Epithelial cell of esophagus (primary cell): ENCODE results near the gene HOXB5.

Experiments used
- DNase-seq: peaks from one replicate; pipeline ENCODE4 v3.0.0; 2010; ENCODE audit warnings: low read depth
- H3K4me3 ChIP-seq: 2 replicates; pipeline ENCODE4 v1.5.1; 2011; ENCODE audit warnings: mild to moderate bottlenecking, low read length, control low read depth
- TF ChIP-seq, protein P1 (sequence below): IDR thresholded peaks from 2 replicates; pipeline ENCODE4 v1.5.1; 2011; ENCODE audit warnings: low read depth, mild to moderate bottlenecking, low read length, control low read depth, inconsistent platforms; ENCODE audit not compliant: insufficient read depth; ENCODE audit errors: missing control alignments

Gene HOXB5

DNA sequence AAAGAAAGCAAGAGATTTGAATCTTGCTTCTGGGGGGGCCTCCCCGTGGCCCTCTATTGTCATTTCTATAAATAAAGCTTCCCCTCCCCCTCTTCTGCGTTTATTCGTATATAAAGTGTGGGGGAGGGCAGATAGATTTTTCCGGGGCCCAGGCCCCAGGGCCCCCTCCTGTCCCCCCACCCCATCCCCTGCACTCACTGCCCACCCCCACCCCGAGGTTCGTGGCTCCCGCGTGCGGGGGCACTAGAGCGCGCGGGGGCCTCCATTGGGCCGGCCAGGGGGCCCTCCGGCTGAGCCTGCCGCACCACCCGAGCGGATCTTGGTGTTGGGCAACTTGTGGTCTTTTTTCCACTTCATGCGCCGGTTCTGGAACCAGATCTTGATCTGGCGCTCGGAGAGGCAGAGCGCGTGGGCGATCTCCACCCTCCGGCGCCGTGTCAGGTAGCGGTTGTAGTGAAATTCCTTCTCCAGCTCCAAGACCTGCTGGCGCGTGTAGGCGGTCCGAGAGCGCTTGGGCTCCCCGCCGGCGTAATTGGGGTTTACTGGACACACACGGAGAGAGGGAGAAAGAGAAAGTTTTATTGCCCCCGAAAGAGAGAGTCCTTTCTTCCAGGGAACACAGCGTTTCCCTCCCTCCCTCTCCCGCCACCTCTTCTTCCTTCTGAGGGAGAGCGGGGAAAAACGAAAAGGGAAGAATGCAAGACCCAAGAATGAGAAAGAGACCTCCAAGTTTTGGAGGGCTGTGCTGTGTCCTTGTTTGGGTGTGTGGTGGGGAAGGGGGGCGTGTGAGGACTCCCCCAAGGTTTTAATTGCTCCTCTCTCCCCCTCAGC lies 16.9 kb downstream of the HOXB5 start:
- DNase-seq: peak; percentile 40
- TF ChIP-seq, protein P1, sequence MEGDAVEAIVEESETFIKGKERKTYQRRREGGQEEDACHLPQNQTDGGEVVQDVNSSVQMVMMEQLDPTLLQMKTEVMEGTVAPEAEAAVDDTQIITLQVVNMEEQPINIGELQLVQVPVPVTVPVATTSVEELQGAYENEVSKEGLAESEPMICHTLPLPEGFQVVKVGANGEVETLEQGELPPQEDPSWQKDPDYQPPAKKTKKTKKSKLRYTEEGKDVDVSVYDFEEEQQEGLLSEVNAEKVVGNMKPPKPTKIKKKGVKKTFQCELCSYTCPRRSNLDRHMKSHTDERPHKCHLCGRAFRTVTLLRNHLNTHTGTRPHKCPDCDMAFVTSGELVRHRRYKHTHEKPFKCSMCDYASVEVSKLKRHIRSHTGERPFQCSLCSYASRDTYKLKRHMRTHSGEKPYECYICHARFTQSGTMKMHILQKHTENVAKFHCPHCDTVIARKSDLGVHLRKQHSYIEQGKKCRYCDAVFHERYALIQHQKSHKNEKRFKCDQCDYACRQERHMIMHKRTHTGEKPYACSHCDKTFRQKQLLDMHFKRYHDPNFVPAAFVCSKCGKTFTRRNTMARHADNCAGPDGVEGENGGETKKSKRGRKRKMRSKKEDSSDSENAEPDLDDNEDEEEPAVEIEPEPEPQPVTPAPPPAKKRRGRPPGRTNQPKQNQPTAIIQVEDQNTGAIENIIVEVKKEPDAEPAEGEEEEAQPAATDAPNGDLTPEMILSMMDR: no peak
- H3K4me3 ChIP-seq: no peak overlapping the region

DNA sequence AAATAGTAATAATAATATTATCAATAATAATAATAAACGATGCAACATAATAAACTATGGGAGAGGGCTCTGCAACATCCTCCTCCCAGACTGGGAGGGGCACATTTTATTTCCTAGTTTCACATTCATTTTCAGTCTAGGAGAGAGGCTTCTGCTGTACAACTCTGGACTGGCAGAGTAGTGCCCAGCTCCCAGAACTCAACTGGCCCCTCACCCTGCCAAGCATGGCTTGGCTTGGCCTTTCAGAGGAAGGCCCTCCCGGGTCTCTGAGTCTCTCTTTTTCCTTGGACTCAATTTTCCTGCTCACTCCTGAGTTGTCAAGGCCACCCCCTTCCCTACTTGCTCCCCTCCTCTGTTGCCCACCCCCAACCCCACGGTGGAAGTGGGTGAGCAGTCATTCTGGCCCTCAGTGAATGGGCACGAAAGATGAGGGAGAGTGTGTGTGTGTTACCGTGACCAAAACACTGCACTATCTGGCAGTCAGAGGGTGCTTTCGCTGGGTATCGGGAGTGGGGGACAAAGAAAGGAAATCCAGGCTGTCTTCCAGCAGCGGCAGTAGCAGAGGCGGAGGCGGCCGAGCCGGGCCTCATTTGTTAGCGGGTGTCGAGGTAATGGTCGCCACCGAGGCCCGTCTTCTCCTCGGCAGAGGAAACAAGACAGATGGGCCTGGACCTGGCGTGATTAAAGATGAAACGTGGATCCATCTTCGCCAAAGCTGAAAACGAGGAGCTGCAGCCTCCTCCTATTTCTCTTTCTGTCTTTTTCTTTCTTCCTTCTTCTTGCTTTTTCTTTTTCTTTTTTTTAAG lies 17.7 kb downstream of the HOXB5 start:
- DNase-seq: no peak
- TF ChIP-seq, protein P1: no peak
- H3K4me3 ChIP-seq: no peak overlapping the region

DNA sequence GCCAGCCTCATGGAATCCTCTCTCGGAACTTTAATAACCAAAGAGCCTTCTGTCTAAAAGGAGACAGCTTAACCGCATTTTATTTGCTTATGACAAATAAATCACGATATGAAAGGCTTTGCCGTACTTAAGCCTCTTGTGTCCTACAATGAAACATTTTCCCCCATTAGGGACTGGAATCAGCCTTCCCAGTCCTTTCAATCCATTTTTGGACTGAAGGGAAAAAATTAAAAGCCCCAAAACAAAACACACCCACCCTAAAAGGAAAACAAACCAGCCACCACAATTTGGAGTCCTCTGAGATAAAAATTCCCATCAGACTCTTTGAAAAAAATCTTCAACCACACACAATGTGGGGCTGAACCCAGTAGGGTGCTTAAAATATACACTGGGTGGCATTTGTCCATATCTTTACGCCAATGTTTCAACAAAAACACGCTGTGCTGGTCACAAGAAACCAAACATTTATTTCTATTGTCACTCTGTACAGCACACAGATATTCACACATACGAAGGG lies 18.5 kb downstream of the HOXB5 start:
- no peak for DNase-seq
- TF ChIP-seq, protein P1: no peak
- no peak overlapping the region for H3K4me3 ChIP-seq

DNA sequence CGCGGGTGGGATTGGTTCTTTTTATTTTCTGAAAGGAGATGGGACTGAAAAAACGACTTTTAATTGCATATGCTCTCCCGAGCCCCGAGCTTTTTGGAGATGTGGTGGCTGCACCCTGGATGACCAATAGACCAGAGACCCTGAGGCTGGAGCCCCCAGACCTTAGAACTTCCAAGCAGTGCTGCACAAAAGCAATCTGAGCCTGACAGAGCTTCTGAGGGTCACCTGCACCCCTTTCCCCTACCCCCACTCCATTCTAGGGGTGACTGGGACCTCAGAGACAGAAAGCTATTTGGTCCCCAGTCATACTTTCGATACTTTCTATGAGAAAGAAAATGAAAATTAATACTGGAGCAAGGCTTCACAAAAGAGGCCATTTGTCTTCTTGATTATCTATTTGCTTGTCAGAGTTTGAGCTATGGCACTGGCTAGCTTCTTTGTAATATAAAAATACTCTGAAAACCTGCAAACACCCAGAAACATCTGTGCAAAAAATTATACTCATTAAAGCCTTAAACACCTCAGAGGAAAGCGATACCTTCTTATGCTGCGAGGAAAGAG lies 19.0 kb downstream of the HOXB5 start:
- DNase-seq: no peak
- no peak overlapping the region for H3K4me3 ChIP-seq
- TF ChIP-seq, protein P1: no peak

DNA sequence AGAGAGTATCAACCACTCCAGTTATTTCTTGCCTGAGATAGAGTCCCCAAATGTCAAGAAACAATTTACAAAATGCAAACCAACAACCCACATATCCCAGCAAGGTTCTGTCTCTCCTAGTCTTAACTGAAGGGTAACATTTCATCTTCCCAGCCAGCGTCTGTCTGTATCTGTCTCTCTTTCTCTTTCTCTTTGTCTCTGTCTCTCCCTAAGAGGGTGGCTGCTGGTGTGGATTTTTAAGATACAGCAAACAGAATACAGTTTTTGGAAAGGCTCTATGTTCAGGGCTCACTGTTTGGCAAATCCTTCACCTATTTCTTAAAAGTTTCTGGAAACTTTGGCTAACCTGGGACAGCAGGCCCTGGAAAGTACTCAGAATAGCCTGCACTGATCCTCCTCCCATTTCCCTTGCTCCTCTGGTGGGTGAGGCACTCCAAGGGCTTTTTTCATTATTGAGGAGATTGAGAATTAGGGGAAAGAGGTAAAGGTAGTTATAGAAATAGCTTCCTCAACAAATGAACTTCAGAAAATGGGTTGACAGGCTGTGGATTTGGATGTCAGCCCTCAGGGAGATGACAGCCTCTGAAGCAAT lies 21.7 kb downstream of the HOXB5 start:
- H3K4me3 ChIP-seq: no peak overlapping the region
- DNase-seq: no peak
- TF ChIP-seq, protein P1: no peak

DNA sequence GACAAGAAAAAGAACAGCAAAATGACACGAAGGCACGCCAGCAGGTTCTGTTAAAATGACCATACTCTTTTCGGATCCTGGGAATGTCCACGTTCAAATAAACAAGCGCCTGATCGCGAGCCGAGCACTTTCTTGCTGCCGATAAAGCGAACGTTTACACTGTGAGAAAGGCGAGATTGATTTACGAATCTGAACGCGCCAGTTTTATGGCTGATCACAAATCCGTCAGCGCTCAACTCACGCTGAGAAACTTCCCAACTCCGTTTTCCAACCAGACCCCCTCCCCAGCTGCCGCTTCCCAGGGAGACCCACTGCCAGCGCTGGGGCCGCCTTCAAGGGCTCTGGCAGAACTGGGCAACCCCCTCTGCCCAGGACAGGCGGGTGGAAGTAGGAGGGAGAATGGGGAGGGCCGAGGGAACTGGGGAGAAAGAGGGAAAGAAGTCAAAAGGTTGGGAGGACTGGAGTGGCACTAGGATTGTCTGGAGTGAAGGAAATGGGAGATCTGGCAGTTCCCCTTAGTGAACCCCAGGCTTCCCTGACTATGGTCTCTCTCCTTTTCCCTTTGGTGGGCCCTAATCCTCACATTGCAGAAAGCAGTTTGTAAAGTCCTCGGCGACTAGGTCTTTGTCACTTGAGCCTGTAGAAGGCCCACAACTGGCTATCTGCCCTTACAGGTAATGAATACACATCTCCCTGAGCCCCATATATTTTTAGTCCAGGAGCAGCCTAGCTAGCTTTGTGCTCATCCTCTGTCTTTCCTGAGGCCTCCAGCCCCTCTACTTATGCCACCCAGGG lies 22.4 kb downstream of the HOXB5 start:
- DNase-seq: no peak
- no peak overlapping the region for H3K4me3 ChIP-seq

More for the DNA sequence above, 22.4 kb downstream of the HOXB5 start:
- TF ChIP-seq, protein P1: no peak
